Effector memory CD8-positive, alpha-beta T cell (primary cell): ENCODE measurements around the gene TBC1D9.
"Not testable (repeated sequence)": the region's sequence is repeated elsewhere in the genome, so short reads cannot be mapped to it uniquely, and the experiment has no call there.

Experiments used
- ATAC-seq: fragments of 150-1000 bp; cut with Tn5 transposase; replicated peaks from 2 replicates; pipeline ENCODE4 v1.10.0; 2021; ENCODE audit warnings: mild to moderate bottlenecking, moderate library complexity
- DNase-seq, 3 experiments: peaks; one replicate each; pipeline ENCODE4 v3.0.0; 2021
- H3K27ac Mint-ChIP-seq, 2 donors: one replicate each; pipeline ENCODE4 v1.8.0; 2022; ENCODE audit warnings: mild to moderate bottlenecking in 2 of 2, mixed read lengths in 2 of 2, moderate library complexity in 2 of 2
- H3K27me3 Mint-ChIP-seq, 2 donors: one replicate each; pipeline ENCODE4 v1.8.0; 2022; ENCODE audit warnings: mixed read lengths in 2 of 2
- H3K36me3 Mint-ChIP-seq: one replicate; pipeline ENCODE4 v1.8.0; 2022; ENCODE audit warnings: mild to moderate bottlenecking, moderate library complexity, mixed read lengths; ENCODE audit not compliant: insufficient read depth
- H3K4me1 Mint-ChIP-seq, 2 donors: one replicate each; pipeline ENCODE4 v1.8.0; 2022; ENCODE audit warnings: low read depth in 2 of 2, mixed read lengths in 2 of 2
- H3K4me3 Mint-ChIP-seq, 2 donors: one replicate each; pipeline ENCODE4 v1.8.0; 2022; ENCODE audit warnings: mild to moderate bottlenecking in 2 of 2, mixed read lengths in 2 of 2, moderate library complexity in 2 of 2
- H3K9me3 Mint-ChIP-seq, 2 donors: one replicate each; pipeline ENCODE4 v1.8.0; 2022; ENCODE audit warnings: mixed read lengths in 2 of 2

Gene TBC1D9

DNA sequence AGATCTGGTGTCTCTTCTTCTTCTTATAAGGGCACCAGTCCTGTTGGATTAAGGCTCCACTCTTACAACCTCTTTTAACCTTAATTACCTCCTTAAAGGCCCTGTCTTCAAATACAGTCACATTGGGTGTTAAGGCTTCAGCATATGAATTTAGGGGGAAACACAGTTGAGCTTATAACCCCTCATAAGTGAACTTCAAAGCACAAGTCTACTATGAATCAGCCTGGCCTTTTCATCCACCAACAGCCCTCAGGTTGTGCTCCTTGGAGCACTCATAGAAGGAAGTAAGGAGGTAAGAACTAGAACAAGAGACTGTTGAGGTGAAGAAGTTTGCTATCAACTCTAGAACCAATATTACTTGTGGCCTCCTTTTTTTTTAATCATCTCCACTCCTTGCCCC lies 18.8 kb upstream of the TBC1D9 start:
- H3K9me3 Mint-ChIP-seq = peaks cover 0 to 8% of the 10 kb centered on the region in 2 donors
- H3K4me1 Mint-ChIP-seq = no peaks in the 10 kb centered on the region
- H3K4me3 Mint-ChIP-seq = no peak overlapping the region
- H3K36me3 Mint-ChIP-seq = no peaks in the 10 kb centered on the region
- H3K27me3 Mint-ChIP-seq = peaks cover 4 to 5% of the 10 kb centered on the region in 2 donors
- no peak for ATAC-seq
- no peak for DNase-seq
- no peak overlapping the region for H3K27ac Mint-ChIP-seq

DNA sequence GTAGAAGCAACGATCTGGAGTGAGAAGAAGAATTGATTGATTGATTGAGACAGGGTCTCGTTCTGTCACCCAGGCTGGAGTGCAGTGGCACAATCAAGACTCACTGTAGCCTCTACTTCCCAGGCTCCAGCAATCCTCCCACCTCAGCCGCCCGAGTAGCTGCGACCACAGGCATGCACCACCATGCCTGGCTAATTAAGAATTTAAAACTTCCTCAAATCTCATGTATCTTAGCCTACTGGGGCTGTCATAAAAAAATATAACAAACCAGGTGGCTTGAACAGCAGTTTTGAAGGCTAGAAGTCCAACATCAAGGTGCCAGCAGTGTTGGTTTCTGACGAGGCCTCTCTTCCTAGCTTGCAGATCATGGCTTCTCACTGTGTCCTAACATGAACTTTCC lies 18.3 kb upstream of the TBC1D9 start:
- peaks cover 0 to 8% of the 10 kb centered on the region in 2 donors for H3K9me3 Mint-ChIP-seq
- H3K27me3 Mint-ChIP-seq = peaks cover 6 to 8% of the 10 kb centered on the region in 2 donors
- H3K4me3 Mint-ChIP-seq = no peak overlapping the region
- ATAC-seq (no peak), DNase-seq (no peak)
- no peak overlapping the region for H3K27ac Mint-ChIP-seq
- no peaks in the 10 kb centered on the region for H3K4me1 Mint-ChIP-seq
- H3K36me3 Mint-ChIP-seq = no peaks in the 10 kb centered on the region

DNA sequence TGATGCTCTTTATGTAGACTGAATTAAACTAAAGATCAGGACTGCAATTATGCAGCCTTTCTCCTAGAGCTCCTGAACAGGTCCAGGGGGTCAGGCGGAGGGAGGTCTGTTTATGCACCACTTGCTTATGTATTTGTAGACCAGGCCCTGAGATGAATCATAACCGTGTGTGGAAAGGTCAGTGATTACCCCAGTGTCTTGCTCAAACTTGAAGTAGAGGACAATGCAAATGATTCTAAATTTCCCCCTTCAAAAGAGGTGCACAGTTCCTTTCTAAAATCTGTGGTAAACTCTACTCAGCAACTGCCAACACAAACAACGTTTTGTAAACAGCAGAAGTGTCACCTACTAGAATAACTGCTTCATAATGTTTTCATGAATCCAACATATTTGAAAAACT lies 13.0 kb upstream of the TBC1D9 start:
- Mint-ChIP-seq H3K27ac (no peak overlapping the region), H3K36me3 (no peaks in the 10 kb centered on the region), H3K4me1 (no peaks in the 10 kb centered on the region), H3K4me3 (no peak overlapping the region), H3K9me3 (peaks cover 0 to 5% of the 10 kb centered on the region in 2 donors), H3K27me3 (peaks cover 6 to 8% of the 10 kb centered on the region in 2 donors)
- ATAC-seq = no peak
- DNase-seq = no peak

DNA sequence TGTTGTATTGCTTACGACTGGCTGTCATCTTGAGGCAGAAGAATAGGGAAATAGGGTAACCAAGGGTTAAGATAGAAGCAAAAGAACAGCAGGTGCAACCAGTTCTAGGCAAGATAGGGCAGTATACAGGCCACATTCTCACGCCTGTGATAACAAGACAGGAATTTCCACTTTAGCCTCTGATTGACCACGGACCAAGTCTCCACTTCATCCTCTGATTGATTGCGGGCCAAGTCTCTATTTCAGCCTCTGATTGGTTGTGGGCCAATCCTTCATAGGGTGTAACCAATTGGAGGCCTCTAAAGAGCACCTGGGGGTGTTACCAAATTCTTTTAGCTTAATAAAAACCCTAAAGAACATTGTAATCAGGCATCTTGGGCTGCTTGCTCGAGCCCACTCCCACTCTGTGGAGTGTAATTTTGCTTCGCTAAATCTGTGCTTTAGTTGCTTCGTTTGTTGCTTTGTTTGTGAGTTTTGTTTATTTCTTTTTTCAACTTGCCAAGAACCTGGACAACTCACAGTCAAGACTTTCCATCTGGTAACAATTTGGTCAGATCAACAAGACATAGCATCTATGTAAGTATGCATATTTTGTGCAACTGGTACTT lies 8.7 kb upstream of the TBC1D9 start:
- H3K4me1 Mint-ChIP-seq = no peaks in the 10 kb centered on the region
- H3K36me3 Mint-ChIP-seq = no peaks in the 10 kb centered on the region
- ATAC-seq = no peak
- H3K27me3 Mint-ChIP-seq = peaks cover 2 to 13% of the 10 kb centered on the region in 2 donors
- no peaks in the 10 kb centered on the region for H3K9me3 Mint-ChIP-seq
- H3K4me3 Mint-ChIP-seq = no peak overlapping the region
- DNase-seq = no peak
- H3K27ac Mint-ChIP-seq = no peak overlapping the region

DNA sequence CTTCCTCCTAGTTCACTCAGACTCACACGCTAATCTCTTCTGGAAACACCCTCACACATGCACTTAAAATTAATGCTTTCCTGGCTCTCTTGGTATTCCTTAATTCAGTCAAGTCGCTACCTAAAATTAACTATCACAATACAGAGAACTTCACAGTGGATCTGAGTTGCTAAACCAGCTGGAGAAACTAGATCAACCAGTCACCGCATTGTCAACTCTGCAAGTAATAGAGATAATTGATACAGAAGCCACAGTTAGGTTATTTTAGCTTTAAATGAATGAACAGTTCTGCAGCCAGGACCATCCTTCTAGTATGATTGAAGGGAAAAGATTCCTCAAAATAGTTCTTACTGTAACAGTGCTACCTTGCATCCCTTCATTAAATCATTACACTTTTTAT lies 6.0 kb upstream of the TBC1D9 start:
- ATAC-seq (no peak), DNase-seq (no peak)
- Mint-ChIP-seq H3K4me1 (no peaks in the 10 kb centered on the region), H3K36me3 (no peaks in the 10 kb centered on the region), H3K27ac (no peak overlapping the region), H3K4me3 (no peak overlapping the region), H3K27me3 (peaks cover 10 to 28% of the 10 kb centered on the region in 2 donors), H3K9me3 (no peaks in the 10 kb centered on the region)

DNA sequence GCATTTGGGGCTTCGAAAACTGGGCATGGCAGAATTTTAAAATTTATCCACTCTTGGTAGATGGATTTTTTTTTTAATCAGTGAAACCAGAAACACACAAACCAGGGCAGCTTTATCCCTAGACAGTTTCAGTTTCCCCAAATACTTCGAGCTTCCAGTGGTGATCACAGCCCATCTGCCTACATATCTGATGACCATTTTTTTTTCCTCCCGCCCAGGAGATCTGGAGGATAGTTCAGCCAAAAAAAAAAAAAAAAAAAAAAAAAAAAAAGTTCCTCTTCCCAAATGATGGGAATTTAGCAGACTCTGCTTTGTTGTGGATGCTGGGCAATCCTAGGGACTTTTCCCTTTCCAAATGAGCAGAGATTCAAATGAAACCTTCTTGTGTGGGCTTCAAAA lies 1.0 kb upstream of the TBC1D9 start:
- Mint-ChIP-seq H3K4me3 (peak overlapping the region in 1 of 2 donors; percentile 18), H3K9me3 (no peaks in the 10 kb centered on the region), H3K4me1 (no peaks in the 10 kb centered on the region), H3K27me3 (peaks cover 34 to 45% of the 10 kb centered on the region in 2 donors), H3K36me3 (no peaks in the 10 kb centered on the region), H3K27ac (no peak overlapping the region)
- DNase-seq (no peak), ATAC-seq (no peak)

DNA sequence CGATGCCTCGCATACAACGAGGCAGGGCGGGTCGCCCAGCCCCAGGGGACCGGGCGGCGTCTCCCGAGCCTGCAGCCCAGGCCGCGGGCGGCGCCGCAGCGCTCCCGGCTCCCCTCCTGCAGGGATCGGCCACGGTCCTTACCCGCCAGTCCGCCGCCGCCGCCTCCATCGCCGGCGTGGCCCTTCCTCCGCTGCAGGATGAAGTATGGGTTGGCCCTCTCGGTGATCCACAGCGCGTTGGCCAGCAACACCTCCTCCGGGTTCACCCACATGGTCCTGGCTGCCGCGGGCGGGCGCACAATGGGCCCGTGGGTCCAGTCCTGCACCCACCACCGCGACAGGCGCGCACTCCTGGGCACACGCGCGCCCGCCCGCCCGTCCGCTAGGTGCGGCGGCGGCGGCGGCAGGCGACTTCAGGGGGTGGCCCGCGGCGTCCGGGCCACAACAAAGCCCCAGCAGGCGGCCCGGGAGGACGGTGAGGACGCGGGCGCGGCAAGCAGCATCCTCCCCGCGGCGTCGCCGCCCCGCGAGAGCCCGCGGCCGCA lies 339 bp downstream of the TBC1D9 start:
- Mint-ChIP-seq H3K4me1 (no peaks in the 10 kb centered on the region), H3K27ac (no peak overlapping the region), H3K4me3 (peak overlapping the region in 1 of 2 donors; percentile 9), H3K9me3 (no peaks in the 10 kb centered on the region), H3K27me3 (peaks cover 34 to 42% of the 10 kb centered on the region in 2 donors), H3K36me3 (no peaks in the 10 kb centered on the region)
- ATAC-seq = peak; percentile 32
- no peak for DNase-seq

DNA sequence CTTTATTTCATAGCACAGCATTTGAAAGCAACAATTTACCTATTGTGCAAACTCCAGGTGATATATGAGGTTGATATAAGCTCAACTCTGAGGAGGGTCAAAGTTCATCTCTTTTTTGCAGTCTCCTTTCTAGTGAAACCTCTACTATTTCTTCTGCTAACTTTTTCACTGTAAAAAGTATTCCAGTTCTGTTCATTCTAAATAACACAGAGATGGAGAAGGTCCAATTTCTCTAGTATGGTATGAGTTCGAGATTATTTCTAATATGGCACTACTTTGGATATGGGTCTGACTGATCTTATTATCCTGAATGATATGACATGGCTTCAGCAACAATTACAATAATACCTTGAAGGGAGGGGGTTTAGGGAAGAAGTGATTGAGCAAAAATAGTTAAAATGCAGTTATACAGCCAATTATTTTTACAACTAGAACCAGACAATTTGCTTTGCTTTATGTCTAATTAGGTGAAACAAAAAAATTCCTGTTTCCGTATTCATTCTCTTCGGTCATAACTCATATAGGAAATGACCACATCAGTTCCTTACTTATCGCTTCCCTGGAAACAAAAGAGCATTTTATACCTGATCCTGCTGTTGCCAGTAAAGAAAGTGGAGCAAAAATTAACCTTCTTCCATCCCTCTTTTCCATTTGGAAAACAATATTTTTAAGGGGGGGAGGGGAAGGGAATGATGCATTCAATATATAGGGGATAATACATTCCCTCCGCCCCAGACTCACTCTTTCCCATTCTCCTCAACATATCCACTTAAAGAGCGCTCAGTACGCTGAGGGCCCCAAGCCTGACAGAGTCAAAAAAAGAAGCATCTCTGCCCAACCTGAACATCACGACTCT lies 1.0 kb downstream of the TBC1D9 start:
- no peak for ATAC-seq
- no peak for DNase-seq
- H3K4me3 Mint-ChIP-seq = peak overlapping the region in 1 of 2 donors; percentile 9
- no peak overlapping the region for H3K27ac Mint-ChIP-seq
- H3K27me3 Mint-ChIP-seq = peaks cover 34 to 42% of the 10 kb centered on the region in 2 donors
- no peaks in the 10 kb centered on the region for H3K9me3 Mint-ChIP-seq
- H3K36me3 Mint-ChIP-seq = no peaks in the 10 kb centered on the region
- no peaks in the 10 kb centered on the region for H3K4me1 Mint-ChIP-seq

DNA sequence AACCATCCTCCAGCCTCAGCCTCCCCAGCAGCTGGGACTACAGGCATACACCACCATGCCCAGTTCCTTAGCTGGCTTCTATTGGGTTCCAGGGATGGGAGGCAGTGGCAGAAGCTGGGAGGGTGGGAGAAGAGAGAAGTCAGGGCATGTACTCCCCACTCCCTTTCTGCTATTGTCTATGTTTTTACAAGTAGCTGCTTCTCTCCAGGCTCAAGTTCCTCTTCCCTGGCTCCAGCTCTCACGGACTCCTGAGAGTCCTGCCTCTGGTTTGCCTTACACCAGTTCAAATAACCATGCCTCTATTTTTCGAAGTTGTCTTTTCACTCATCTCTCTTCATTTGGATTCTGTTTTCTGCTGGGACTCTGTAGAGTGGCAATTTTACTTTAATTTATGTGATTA lies 2.9 kb downstream of the TBC1D9 start:
- H3K4me3 Mint-ChIP-seq = no peak overlapping the region
- no peaks in the 10 kb centered on the region for H3K36me3 Mint-ChIP-seq
- H3K4me1 Mint-ChIP-seq = no peaks in the 10 kb centered on the region
- H3K9me3 Mint-ChIP-seq = no peaks in the 10 kb centered on the region
- ATAC-seq (no peak), DNase-seq (no peak)
- H3K27ac Mint-ChIP-seq = no peak overlapping the region
- H3K27me3 Mint-ChIP-seq = peaks cover 33 to 38% of the 10 kb centered on the region in 2 donors

DNA sequence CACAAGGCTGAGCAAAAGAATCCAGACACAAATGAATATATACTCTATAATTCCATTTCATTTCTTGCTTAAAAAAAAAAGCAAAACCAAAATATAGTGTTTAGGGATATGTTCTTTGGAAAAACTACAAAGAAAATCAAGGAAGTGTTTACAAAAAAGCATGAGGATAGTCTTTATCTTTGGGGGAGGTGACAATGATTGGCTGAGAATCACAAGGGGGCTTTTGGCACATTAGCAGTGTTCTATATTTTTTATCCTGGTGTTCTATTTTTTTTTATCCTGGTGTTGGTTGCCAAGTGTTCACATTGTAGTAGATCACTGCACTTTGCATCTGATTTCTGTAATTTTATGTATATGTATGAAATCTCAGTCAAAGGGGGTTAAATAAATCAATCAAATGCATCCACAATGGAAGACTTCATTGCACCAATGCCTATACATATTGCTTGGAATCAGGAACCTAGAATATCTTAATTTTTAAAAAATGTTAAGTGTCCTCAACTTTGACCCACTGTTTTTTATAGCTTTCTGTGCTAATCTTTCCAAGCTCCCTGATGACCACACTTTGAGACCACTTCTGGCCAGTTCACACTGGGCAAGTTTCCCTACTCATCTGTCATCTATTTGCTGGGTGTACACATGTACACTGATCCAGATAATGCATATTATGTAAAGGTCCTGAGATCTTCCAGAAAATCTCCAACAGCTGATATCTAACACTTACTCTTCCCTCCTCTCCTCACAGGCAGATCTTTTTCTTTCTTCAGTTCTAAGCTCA lies 3.7 kb downstream of the TBC1D9 start:
- H3K9me3 Mint-ChIP-seq = no peaks in the 10 kb centered on the region
- H3K4me3 Mint-ChIP-seq = no peak overlapping the region
- no peaks in the 10 kb centered on the region for H3K4me1 Mint-ChIP-seq

DNA sequence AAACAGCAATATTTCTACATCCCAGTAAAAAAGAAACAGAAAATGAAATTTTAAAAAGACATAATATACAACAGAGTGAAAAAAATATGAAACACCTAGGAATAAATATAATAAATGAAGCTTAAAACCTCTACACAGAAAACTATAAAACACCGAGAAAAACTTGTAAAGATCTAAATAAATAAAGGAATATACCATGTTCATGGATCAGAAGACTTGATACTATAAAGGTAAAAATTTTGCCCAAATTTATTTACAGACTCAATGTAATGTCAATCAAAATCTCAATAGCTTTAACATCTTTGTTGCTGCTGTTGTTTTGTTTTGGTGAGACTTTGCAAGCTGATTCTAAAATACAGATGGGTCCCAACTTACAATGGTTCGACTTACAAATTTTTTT lies 5.7 kb downstream of the TBC1D9 start:
- no peak for ATAC-seq
- H3K36me3 Mint-ChIP-seq = no peaks in the 10 kb centered on the region

More for the DNA sequence above, 3.7 kb downstream of the TBC1D9 start:
- no peak for ATAC-seq
- no peak for DNase-seq
- Mint-ChIP-seq H3K27ac (no peak overlapping the region), H3K27me3 (peaks cover 25 to 30% of the 10 kb centered on the region in 2 donors), H3K36me3 (no peaks in the 10 kb centered on the region)

DNA sequence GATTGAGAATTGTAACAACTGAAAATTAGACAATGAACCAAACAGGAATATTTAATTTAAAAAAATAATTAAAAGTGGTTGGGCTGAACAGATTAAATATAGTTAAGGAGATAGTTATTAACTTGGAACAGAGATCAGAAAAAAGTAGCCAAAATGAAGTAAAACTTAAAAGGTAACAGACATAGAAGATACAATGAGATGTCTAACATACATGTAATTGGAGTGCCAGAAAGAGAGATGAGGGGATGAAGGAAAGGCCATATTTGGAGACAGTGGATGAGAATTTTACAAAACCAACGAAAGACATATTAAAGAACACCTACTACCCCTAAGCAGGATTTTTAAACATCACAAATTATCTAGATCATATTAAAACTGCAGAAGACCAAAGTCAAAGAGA lies 8.0 kb downstream of the TBC1D9 start:
- Mint-ChIP-seq H3K36me3 (no peaks in the 10 kb centered on the region), H3K27ac (no peak overlapping the region), H3K9me3 (no peaks in the 10 kb centered on the region), H3K4me3 (no peak overlapping the region), H3K27me3 (peaks cover 5 to 9% of the 10 kb centered on the region in 2 donors), H3K4me1 (no peaks in the 10 kb centered on the region)
- ATAC-seq = no peak
- DNase-seq = no peak

More for the DNA sequence above, 5.7 kb downstream of the TBC1D9 start:
- Mint-ChIP-seq H3K4me1 (no peaks in the 10 kb centered on the region), H3K27me3 (peaks cover 21 to 24% of the 10 kb centered on the region in 2 donors), H3K27ac (no peak overlapping the region), H3K4me3 (no peak overlapping the region), H3K9me3 (no peaks in the 10 kb centered on the region)
- no peak for DNase-seq

DNA sequence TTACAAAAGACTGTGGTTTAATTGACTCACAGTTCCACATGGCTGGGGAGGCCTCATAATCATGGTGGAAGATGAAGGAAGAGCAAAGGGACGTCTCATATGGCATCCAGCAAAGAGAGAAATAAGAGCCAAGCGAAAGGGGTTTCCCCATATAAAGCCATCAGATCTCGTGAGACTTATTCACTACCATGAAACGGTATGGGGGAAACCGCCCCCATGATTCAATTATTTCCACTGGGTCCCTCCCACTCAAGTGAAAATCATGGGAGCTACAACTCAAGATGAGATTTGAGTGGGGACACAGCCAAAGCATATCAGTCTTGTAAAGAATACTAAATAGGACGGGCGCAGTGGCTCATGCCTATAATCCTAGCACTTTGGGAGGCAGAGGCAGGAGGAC lies 9.6 kb downstream of the TBC1D9 start:
- not testable (repeated sequence) for H3K36me3 Mint-ChIP-seq, ATAC-seq, H3K4me3 Mint-ChIP-seq, H3K27ac Mint-ChIP-seq, DNase-seq, H3K9me3 Mint-ChIP-seq, H3K4me1 Mint-ChIP-seq
- H3K27me3 Mint-ChIP-seq = peaks cover 5 to 11% of the 10 kb centered on the region in 2 donors
